ENCODE measurements around the gene AKAIN1. TPM values are rescaled to one million over a fixed set of nuclear protein-coding genes. Genes with fewer than 3 reads are reported as not detected.

Gene AKAIN1
- polyA plus RNA-seq, 1 of the 3 experiments (the other 2 are of a cell fraction), result not detected

DNA sequence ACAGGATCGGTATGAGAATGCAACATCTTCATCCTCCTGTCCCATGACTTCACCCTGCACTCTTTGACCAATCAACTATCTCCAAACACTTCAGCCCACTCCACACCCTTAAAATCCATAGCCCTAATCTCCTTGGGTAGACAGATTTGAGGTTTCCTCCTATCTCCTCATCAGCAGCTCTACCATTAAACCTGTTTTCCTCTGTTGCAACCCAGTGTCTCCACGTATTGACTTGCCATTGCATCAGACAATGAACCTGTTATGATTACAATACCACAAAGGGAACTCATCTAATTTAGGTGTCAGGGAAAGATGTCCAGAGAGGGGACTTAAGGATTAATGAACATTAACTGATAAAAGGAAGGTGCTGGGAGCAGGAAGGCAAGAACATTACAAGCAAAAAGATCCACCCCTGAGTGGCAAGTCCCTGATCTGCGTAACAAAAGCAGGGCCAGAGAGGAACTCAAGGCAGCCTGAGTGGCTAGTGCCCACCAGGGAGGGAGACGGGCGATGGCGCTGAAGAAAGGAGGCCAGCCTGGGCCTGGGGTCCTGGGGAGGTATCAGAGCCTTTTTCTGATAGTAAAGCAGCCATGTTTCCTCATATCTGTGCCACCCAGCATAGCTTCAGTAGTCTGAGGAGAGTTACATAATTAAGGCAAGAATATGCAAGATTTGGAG is 44.6 kb downstream of the AKAIN1 start:
- ChIA-PET POLR2A (no interaction called here), CTCF (no interaction called here)
- H3K4me1 ChIP-seq (ENCODE audit: control insufficient read depth in 1 of 2, insufficient read depth in 2 of 2, low read depth in 1 of 2, low read length in 1 of 2), result no peaks in the 10 kb centered on the region
- 2% methylated on average over 6 of the region's 6 CpGs for WGBS (ENCODE audit: low lambda C conversion rate)
- no peaks in the 10 kb centered on the region for H3F3A ChIP-seq (replicated peaks; ENCODE audit: insufficient read depth)
- no peak overlapping the region for H2AFZ ChIP-seq (ENCODE audit: low read depth)
- H3K27ac ChIP-seq (ENCODE audit: low read depth in 2 of 2, low read length in 1 of 2), result no peak overlapping the region
- no peaks in the 10 kb centered on the region for H3K9me2 ChIP-seq
- TF ChIP-seq TEAD4 (IDR thresholded peaks at IDR 0.05; ENCODE audit: borderline replicate concordance, insufficient read depth) (no peak), FOSL2 (IDR thresholded peaks at IDR 0.05; ENCODE audit: borderline replicate concordance, low read depth) (no peak), RAD21 (IDR thresholded peaks at IDR 0.05; ENCODE audit: low read length) (no peak), NFIC (IDR thresholded peaks at IDR 0.05; ENCODE audit: borderline replicate concordance) (no peak), RFX5 (IDR thresholded peaks at IDR 0.05; ENCODE audit: low read length) (no peak), FOXM1 (IDR thresholded peaks at IDR 0.05; ENCODE audit: low read depth) (no peak), EZH2phosphoT487 (IDR thresholded peaks at IDR 0.05; ENCODE audit: borderline replicate concordance, low read depth) (no peak), NRF1 (IDR thresholded peaks at IDR 0.05; ENCODE audit: low read depth, low read length) (no peak), ELF1 (IDR thresholded peaks at IDR 0.05) (no peak)
- TF ChIP-seq, protein P1, sequence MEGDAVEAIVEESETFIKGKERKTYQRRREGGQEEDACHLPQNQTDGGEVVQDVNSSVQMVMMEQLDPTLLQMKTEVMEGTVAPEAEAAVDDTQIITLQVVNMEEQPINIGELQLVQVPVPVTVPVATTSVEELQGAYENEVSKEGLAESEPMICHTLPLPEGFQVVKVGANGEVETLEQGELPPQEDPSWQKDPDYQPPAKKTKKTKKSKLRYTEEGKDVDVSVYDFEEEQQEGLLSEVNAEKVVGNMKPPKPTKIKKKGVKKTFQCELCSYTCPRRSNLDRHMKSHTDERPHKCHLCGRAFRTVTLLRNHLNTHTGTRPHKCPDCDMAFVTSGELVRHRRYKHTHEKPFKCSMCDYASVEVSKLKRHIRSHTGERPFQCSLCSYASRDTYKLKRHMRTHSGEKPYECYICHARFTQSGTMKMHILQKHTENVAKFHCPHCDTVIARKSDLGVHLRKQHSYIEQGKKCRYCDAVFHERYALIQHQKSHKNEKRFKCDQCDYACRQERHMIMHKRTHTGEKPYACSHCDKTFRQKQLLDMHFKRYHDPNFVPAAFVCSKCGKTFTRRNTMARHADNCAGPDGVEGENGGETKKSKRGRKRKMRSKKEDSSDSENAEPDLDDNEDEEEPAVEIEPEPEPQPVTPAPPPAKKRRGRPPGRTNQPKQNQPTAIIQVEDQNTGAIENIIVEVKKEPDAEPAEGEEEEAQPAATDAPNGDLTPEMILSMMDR (IDR thresholded peaks at IDR 0.05), result no peak
- H3K4me2 ChIP-seq, result no peak overlapping the region
- H3K9me3 ChIP-seq, result no peaks in the 10 kb centered on the region
- no peaks in the 10 kb centered on the region for H4K20me1 ChIP-seq (ENCODE audit: insufficient read depth)
- no peak overlapping the region for H3K9ac ChIP-seq
- no peak for DNase-seq
- H3K79me2 ChIP-seq (ENCODE audit: insufficient read depth), result no peaks in the 10 kb centered on the region
- no peaks in the 10 kb centered on the region for H3K36me3 ChIP-seq (replicated peaks in 1 of 2; ENCODE audit: control insufficient read depth in 1 of 2, insufficient read depth in 2 of 2, low read length in 1 of 2)
- no peak overlapping the region for H3K4me3 ChIP-seq (ENCODE audit: low read depth in 2 of 2, low read length in 1 of 2)
- no peaks in the 10 kb centered on the region for H3K27me3 ChIP-seq (ENCODE audit: insufficient read depth)

DNA sequence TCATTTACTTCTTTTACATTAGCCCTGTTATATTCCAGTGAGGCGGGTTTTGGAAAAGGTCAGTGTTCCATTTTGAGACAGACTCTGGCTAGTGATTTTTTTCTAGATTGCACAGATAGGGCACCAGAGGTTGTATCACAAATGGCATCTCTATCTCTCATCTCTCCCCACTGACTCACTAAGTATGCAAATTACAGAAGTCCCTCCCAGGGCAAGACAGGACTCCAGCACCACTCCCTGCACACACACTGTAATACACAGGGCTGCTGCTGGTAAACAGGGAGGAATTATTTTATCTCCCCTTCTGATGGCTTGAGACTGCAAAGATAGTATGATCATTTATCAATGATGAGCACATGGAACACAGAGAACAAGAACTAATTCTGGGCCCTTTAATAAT is 46.2 kb downstream of the AKAIN1 start:
- TF ChIP-seq TAF1 (IDR thresholded peaks at IDR 0.05; ENCODE audit: borderline replicate concordance, low read depth, low read length) (no peak), POLR2AphosphoS5 (IDR thresholded peaks at IDR 0.05; ENCODE audit: low read depth, low read length) (no peak), RAD21 (IDR thresholded peaks at IDR 0.05; ENCODE audit: low read length) (no peak), EZH2phosphoT487 (IDR thresholded peaks at IDR 0.05; ENCODE audit: borderline replicate concordance, low read depth) (no peak), CHD2 (IDR thresholded peaks at IDR 0.05; ENCODE audit: low read length, partially characterized antibody) (no peak), YY1 (IDR thresholded peaks at IDR 0.05; ENCODE audit: low read depth) (no peak), TCF12 (IDR thresholded peaks at IDR 0.05) (no peak)
- TF ChIP-seq, protein P2, sequence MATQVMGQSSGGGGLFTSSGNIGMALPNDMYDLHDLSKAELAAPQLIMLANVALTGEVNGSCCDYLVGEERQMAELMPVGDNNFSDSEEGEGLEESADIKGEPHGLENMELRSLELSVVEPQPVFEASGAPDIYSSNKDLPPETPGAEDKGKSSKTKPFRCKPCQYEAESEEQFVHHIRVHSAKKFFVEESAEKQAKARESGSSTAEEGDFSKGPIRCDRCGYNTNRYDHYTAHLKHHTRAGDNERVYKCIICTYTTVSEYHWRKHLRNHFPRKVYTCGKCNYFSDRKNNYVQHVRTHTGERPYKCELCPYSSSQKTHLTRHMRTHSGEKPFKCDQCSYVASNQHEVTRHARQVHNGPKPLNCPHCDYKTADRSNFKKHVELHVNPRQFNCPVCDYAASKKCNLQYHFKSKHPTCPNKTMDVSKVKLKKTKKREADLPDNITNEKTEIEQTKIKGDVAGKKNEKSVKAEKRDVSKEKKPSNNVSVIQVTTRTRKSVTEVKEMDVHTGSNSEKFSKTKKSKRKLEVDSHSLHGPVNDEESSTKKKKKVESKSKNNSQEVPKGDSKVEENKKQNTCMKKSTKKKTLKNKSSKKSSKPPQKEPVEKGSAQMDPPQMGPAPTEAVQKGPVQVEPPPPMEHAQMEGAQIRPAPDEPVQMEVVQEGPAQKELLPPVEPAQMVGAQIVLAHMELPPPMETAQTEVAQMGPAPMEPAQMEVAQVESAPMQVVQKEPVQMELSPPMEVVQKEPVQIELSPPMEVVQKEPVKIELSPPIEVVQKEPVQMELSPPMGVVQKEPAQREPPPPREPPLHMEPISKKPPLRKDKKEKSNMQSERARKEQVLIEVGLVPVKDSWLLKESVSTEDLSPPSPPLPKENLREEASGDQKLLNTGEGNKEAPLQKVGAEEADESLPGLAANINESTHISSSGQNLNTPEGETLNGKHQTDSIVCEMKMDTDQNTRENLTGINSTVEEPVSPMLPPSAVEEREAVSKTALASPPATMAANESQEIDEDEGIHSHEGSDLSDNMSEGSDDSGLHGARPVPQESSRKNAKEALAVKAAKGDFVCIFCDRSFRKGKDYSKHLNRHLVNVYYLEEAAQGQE (IDR thresholded peaks at IDR 0.05; ENCODE audit: low read depth, low read length), result no peak
- TF ChIP-seq, protein P3, sequence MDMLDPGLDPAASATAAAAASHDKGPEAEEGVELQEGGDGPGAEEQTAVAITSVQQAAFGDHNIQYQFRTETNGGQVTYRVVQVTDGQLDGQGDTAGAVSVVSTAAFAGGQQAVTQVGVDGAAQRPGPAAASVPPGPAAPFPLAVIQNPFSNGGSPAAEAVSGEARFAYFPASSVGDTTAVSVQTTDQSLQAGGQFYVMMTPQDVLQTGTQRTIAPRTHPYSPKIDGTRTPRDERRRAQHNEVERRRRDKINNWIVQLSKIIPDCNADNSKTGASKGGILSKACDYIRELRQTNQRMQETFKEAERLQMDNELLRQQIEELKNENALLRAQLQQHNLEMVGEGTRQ (IDR thresholded peaks at IDR 0.05; ENCODE audit: borderline replicate concordance, low read depth, low read length), result no peak
- TF ChIP-seq, protein P4, sequence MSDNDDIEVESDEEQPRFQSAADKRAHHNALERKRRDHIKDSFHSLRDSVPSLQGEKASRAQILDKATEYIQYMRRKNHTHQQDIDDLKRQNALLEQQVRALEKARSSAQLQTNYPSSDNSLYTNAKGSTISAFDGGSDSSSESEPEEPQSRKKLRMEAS (IDR thresholded peaks at IDR 0.05; ENCODE audit: low read depth), result no peak
- TF ChIP-seq, protein P5, sequence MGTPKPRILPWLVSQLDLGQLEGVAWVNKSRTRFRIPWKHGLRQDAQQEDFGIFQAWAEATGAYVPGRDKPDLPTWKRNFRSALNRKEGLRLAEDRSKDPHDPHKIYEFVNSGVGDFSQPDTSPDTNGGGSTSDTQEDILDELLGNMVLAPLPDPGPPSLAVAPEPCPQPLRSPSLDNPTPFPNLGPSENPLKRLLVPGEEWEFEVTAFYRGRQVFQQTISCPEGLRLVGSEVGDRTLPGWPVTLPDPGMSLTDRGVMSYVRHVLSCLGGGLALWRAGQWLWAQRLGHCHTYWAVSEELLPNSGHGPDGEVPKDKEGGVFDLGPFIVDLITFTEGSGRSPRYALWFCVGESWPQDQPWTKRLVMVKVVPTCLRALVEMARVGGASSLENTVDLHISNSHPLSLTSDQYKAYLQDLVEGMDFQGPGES (IDR thresholded peaks at IDR 0.05; ENCODE audit: low read depth, low read length), result no peak
- 0% methylated on average over 1 of the region's 1 CpG for WGBS (ENCODE audit: low lambda C conversion rate)
- Histone ChIP-seq H3K27ac (ENCODE audit: low read depth in 2 of 2, low read length in 1 of 2) (no peak overlapping the region), H3K9me2 (no peaks in the 10 kb centered on the region), H3F3A (replicated peaks; ENCODE audit: insufficient read depth) (no peaks in the 10 kb centered on the region), H3K4me3 (ENCODE audit: low read depth in 2 of 2, low read length in 1 of 2) (no peak overlapping the region), H3K27me3 (ENCODE audit: insufficient read depth) (no peaks in the 10 kb centered on the region), H3K9me3 (no peaks in the 10 kb centered on the region), H3K79me2 (ENCODE audit: insufficient read depth) (no peaks in the 10 kb centered on the region), H3K4me1 (ENCODE audit: control insufficient read depth in 1 of 2, insufficient read depth in 2 of 2, low read depth in 1 of 2, low read length in 1 of 2) (no peaks in the 10 kb centered on the region), H3K36me3 (replicated peaks in 1 of 2; ENCODE audit: control insufficient read depth in 1 of 2, insufficient read depth in 2 of 2, low read length in 1 of 2) (no peaks in the 10 kb centered on the region), H4K20me1 (ENCODE audit: insufficient read depth) (no peaks in the 10 kb centered on the region), H3K9ac (no peak overlapping the region), H2AFZ (ENCODE audit: low read depth) (no peak overlapping the region), H3K4me2 (no peak overlapping the region)
- CTCF ChIA-PET, result interaction anchor here (1.2 kb wide), 1 partner anchor 12 kb away, joined by 3 read pairs; no protein-coding TSS in a partner anchor
- DNase-seq, result no peak
- POLR2A ChIA-PET, result no interaction called here
